Stimulated activated CD4-positive, alpha-beta T cell treated with anti-CD3 and anti-CD28 coated beads, Interleukin-2, amount 100 ng/mL, for 24 hours (primary cell): Measurements from ENCODE around the gene UBXN7.
"Not testable (repeated sequence)": the region's sequence is repeated elsewhere in the genome, so short reads cannot be mapped to it uniquely, and the experiment has no call there.

Experiments
- DNase-seq, 2 donors: peaks; one replicate each; pipeline ENCODE4 v3.0.0-alpha.2; 2020

UBXN7 gene

DNA sequence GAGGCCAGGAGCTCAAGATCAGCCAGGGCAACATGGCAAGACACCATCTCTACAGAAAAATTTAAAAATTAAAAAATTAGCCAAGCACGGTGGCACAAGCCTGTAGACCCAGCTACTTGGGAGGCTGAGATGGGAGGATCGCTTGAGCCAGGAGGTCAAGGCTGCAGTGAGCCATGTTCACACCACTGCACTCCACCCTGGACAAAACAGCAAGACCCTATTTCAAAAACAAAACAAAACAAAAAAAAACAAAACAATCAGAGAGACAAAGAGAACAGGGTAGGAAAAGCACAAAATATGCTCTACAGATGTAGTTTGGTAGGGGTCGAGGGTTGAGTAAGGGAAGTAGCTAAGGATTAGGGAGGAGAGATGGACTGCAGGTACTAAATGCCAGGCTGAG is 117.6 kb downstream of the UBXN7 start:
- DNase-seq, result no peak

DNA sequence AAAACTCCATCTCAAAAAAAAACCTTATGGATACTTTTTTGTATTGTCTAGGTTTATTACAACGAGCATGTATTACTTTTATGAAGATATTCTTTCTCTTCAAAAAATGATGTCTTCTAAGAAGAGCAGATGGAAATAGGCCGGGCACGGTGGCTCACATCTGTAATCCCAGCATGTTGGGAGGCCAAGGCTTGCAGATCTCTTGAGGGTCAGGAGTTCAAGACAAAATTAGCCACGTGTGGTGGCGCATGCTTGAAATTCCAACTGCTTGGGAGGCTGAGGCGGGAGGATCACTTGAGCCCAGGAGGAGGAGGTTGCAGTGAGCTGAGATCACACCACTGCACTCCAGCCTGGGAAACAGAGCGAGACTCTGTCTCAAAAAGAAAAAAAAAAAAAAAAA is 118.1 kb downstream of the UBXN7 start:
- DNase-seq, result not testable (repeated sequence)

DNA sequence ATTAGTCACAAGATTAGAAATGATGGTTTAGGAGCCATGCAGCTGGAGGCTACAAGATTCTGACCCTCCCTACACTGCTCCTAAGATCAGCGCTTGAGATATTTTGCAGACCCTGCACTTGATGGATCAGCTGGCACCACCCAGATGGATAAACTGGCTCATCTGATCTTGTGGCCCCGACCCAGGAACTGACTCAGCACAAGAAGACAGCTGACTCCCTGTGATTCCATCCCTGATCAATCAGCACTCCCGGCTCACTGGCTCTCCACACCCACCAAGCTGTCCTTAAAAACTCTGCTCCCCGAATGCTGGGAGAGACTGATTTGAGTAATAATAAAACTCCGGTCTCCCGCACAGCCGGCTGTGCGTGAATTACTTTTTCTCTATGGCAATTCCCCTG is 129.3 kb downstream of the UBXN7 start:
- not testable (repeated sequence) for DNase-seq

DNA sequence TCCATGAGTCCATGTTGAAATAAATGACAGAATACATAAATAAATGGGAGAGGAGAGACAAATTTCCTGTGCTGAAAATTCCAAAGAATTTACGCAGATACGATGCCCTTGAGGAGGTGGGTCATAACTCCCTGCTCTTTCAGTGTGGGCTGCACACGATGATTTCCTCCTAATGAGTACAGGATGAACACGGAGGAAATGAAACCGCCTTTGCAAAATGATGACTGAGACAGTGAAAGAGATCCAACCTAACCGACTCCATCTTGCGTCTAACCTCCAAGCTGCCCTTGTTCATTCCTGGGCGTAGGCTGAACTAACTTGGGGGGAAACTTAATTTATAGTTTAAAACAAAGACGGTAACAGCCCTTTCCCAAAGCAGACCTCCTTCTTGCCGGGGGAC is 129.7 kb downstream of the UBXN7 start:
- not testable (repeated sequence) for DNase-seq

DNA sequence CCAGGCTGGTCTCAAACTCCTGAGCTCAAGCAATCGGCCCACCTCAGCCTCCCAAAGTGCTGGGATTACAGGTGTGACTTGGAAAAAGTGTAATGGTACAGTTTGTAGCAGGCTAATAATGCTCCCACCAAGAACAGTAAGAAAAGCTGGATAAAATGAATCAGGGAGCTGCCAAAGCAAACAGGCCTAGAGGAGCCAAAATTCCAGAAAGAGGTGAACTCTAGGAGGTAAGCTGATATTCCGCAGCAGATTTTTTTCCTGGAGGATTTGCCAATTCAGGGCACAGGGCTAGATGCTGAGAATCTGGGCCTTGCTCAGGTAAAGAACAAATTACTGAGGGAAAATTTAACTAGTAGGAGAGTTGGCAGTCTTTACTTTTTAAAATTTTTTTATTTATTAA is 133.7 kb downstream of the UBXN7 start:
- DNase-seq, result no peak
